PC-3 (cell line): ENCODE measurements around the gene FNBP1L. TPM values are rescaled to one million over a fixed set of nuclear protein-coding genes. Genes with fewer than 3 reads are reported as not detected.

ENCODE experiments used
- ATAC-seq: fragments of 200-7000 bp; cut with Tn5 transposase; 2 replicates; pipeline ENCODE4 v1.9.1; 2020; ENCODE audit warnings: mild to moderate bottlenecking, moderate library complexity
- BruUV-seq: library from RNA; stranded (reverse); fragments of 400-500 nt; replicated peaks from 2 replicates; lab custom pipeline; 2021; lab: Mats Ljungman, UMichigan
- CTCF ChIA-PET: fragments of 300-600 bp; sonication (Branson Sonifier 250); formaldehyde crosslinking; loops from one replicate; lab custom pipeline; 2022; ENCODE audit warnings: antibody characterized with exemption; lab: Charles Lee
- POLR2A ChIA-PET: fragments of 300-600 bp; sonication (Branson Sonifier 250); formaldehyde crosslinking; loops from one replicate; lab custom pipeline; 2022; ENCODE audit warnings: antibody characterized with exemption; ENCODE audit not compliant: unreplicated experiment; lab: Charles Lee
- DNase-seq: peaks from one replicate; pipeline ENCODE4 v3.0.0-alpha.2; 2015
- H2AFZ ChIP-seq: fragments of 300-600 bp; sonication (generic); 2 replicates; pipeline ENCODE4 v1.6.0; 2016; ENCODE audit warnings: antibody characterized with exemption, low read length
- H3F3A ChIP-seq: fragments of 300-600 bp; sonication (generic); one replicate; pipeline ENCODE4 v1.6.0; 2017; ENCODE audit warnings: antibody characterized with exemption, low read length, control low read depth, mild to moderate bottlenecking; ENCODE audit not compliant: unreplicated experiment
- H3K27ac ChIP-seq: fragments of 300-600 bp; sonication (generic); 2 replicates; pipeline ENCODE4 v1.5.1; 2016; ENCODE audit warnings: mild to moderate bottlenecking, low read length
- H3K27me3 ChIP-seq: fragments of 300-600 bp; sonication (generic); 2 replicates; pipeline ENCODE4 v1.6.1; 2016; ENCODE audit warnings: low read length, mixed read lengths
- H3K36me3 ChIP-seq: fragments of 300-600 bp; sonication (generic); 2 replicates; pipeline ENCODE4 v1.6.1; 2016; ENCODE audit warnings: low read depth, mixed run types, low read length, mixed read lengths
- H3K4me1 ChIP-seq: fragments of 300-600 bp; sonication (generic); 2 replicates; pipeline ENCODE4 v1.5.1; 2016; ENCODE audit warnings: low read length; ENCODE audit not compliant: insufficient read depth
- H3K4me2 ChIP-seq: fragments of 300-600 bp; sonication (generic); 2 replicates; pipeline ENCODE4 v1.6.0; 2016; ENCODE audit warnings: low read length
- H3K4me3 ChIP-seq: fragments of 300-600 bp; sonication (generic); 2 replicates; pipeline ENCODE4 v1.5.1; 2016; ENCODE audit warnings: mild to moderate bottlenecking, low read length, mixed read lengths
- H3K79me2 ChIP-seq: fragments of 300-600 bp; sonication (generic); 2 replicates; pipeline ENCODE4 v1.6.1; 2017; ENCODE audit warnings: low read length, mixed read lengths
- H3K9ac ChIP-seq: fragments of 300-600 bp; sonication (generic); 2 replicates; pipeline ENCODE4 v1.6.0; 2016; ENCODE audit warnings: mild to moderate bottlenecking, low read length
- H3K9me2 ChIP-seq: fragments of 300-600 bp; sonication (generic); replicated peaks from 2 replicates; pipeline ENCODE4 v1.6.1; 2016; ENCODE audit warnings: mixed run types, low read length, mixed read lengths
- H3K9me3 ChIP-seq: fragments of 300-600 bp; sonication (generic); 2 replicates; pipeline ENCODE4 v1.6.1; 2016; ENCODE audit warnings: low read length, mixed read lengths
- H4K20me1 ChIP-seq: fragments of 300-600 bp; sonication (generic); 2 replicates; pipeline ENCODE4 v1.6.1; 2016; ENCODE audit warnings: low read length, mixed read lengths
- CTCF ChIP-seq: fragments of 300-600 bp; sonication (generic); conservative IDR thresholded peaks from 2 replicates; pipeline ENCODE4 v1.5.1; 2017; ENCODE audit warnings: antibody characterized with exemption, low read depth, mild to moderate bottlenecking, low read length
- EZH2 ChIP-seq: fragments of 300-600 bp; sonication (generic); IDR thresholded peaks from one replicate; pipeline ENCODE4 v1.6.1; 2017; ENCODE audit warnings: antibody characterized with exemption, mild to moderate bottlenecking, low read length; ENCODE audit not compliant: unreplicated experiment
- EZH2phosphoT487 ChIP-seq: fragments of 300-600 bp; sonication (generic); IDR thresholded peaks from 2 replicates; pipeline ENCODE4 v1.6.1; 2018; ENCODE audit warnings: mild to moderate bottlenecking, antibody characterized with exemption, low read length, borderline replicate concordance
- intact Hi-C: fragments of 100-400 bp; cut with micrococcal nuclease; formaldehyde crosslinking; loops from 2 replicates; pipeline ENCODE4 v1.9.0; 2023
- total RNA-seq: library from RNA; depleted of rRNA; stranded (reverse); fragments of >200 nt; gene quantifications from 2 replicates; pipeline ENCODE4 v1.2.3, GENCODE V29; 2014

The FNBP1L gene
- total RNA-seq, 1 experiment from 2014 or later, result 28.3 TPM

- Histone ChIP-seq H2AFZ (no peak overlapping the region), H3F3A (peaks cover 26% of the 10 kb centered on the region), H3K27me3 (no peaks in the 10 kb centered on the region), H3K9ac (no peak overlapping the region), H3K36me3 (peaks cover 32% of the 10 kb centered on the region), H3K4me1 (peaks cover 28% of the 10 kb centered on the region), H3K9me3 (no peaks in the 10 kb centered on the region), H3K27ac (no peak overlapping the region), H4K20me1 (no peaks in the 10 kb centered on the region), H3K4me3 (no peak overlapping the region), H3K9me2 (no peaks in the 10 kb centered on the region), H3K4me2 (no peak overlapping the region), H3K79me2 (no peaks in the 10 kb centered on the region)
- no peak for ATAC-seq
- no peak for DNase-seq
- ChIA-PET POLR2A (no interaction called here), CTCF (no interaction called here)
- no peak for TF ChIP-seq EZH2
- no peak for TF ChIP-seq EZH2phosphoT487
- no peak for TF ChIP-seq CTCF
- BruUV-seq, result no TSS peak
- intact Hi-C loops, result loop anchor here (5.0 to 10.0 kb wide), 2 partner anchors 51 to 254 kb away; no protein-coding TSS in a partner anchor
Observed at GRCh38 chr1:93556291-93556690, 108.4 kb downstream of the FNBP1L start.

GRCh38 chr1:93559045-93559444, 111.1 kb downstream of the FNBP1L start:
- H3K79me2 ChIP-seq, result no peaks in the 10 kb centered on the region
- intact Hi-C loops, result loop anchor here (2.0 to 10.0 kb wide), 3 partner anchors 54 to 257 kb away; partner anchors contain the start of gene FNBP1L
- H3K27me3 ChIP-seq, result no peaks in the 10 kb centered on the region
- no peak overlapping the region for H3K27ac ChIP-seq
- ATAC-seq, result no peak
- no peak overlapping the region for H3K4me2 ChIP-seq
- H3K9ac ChIP-seq, result no peak overlapping the region
- H3K9me3 ChIP-seq, result no peaks in the 10 kb centered on the region
- no peak overlapping the region for H2AFZ ChIP-seq
- H4K20me1 ChIP-seq, result no peaks in the 10 kb centered on the region
- BruUV-seq, result no TSS peak
- H3F3A ChIP-seq, result peaks cover 30% of the 10 kb centered on the region
- H3K4me1 ChIP-seq, result peaks cover 13% of the 10 kb centered on the region
- CTCF ChIA-PET, result interaction anchor here (0.6 kb wide), 1 partner anchor 47 kb away, joined by 3 read pairs; no protein-coding TSS in a partner anchor
- H3K36me3 ChIP-seq, result peaks cover 47% of the 10 kb centered on the region
- H3K4me3 ChIP-seq, result no peak overlapping the region
- TF ChIP-seq EZH2phosphoT487, result no peak
- TF ChIP-seq CTCF, result no peak
- no peak for TF ChIP-seq EZH2
- no peak for DNase-seq
- POLR2A ChIA-PET, result no interaction called here
- no peaks in the 10 kb centered on the region for H3K9me2 ChIP-seq

- no peak for ATAC-seq
- H3F3A ChIP-seq, result peaks cover 30% of the 10 kb centered on the region
- ChIA-PET POLR2A (no interaction called here), CTCF (no interaction called here)
- intact Hi-C loops, result loop anchor here (2.0 to 10.0 kb wide), 3 partner anchors 55 to 257 kb away; partner anchors contain the start of gene FNBP1L
- H3K27ac ChIP-seq, result no peak overlapping the region
- no peak overlapping the region for H3K9ac ChIP-seq
- H2AFZ ChIP-seq, result no peak overlapping the region
- H4K20me1 ChIP-seq, result 0 out of 2 replicates have a peak, but pooled peaks cover 3% of the 10 kb centered on the region
- peaks cover 51% of the 10 kb centered on the region for H3K36me3 ChIP-seq
- H3K4me2 ChIP-seq, result no peak overlapping the region
- no TSS peak for BruUV-seq
- H3K27me3 ChIP-seq, result no peaks in the 10 kb centered on the region
- TF ChIP-seq EZH2 (no peak), CTCF (no peak), EZH2phosphoT487 (no peak)
- no peaks in the 10 kb centered on the region for H3K79me2 ChIP-seq
- no peaks in the 10 kb centered on the region for H3K9me3 ChIP-seq
- no peak overlapping the region for H3K4me3 ChIP-seq
- DNase-seq, result no peak
- H3K9me2 ChIP-seq, result no peaks in the 10 kb centered on the region
- H3K4me1 ChIP-seq, result peaks cover 6% of the 10 kb centered on the region
Observed at GRCh38 chr1:93559695-93560094, 111.8 kb downstream of the FNBP1L start.
